Subcutaneous adipose tissue (tissue), 4 donors: Measurements from ENCODE around the gene BSPRY. TPM values are rescaled to one million over a fixed set of nuclear protein-coding genes. Genes with fewer than 3 reads are reported as not detected.

Source experiments
- total RNA-seq, 4 donors: library from RNA; depleted of rRNA; stranded (reverse); fragments of >200 nt; gene quantifications; one replicate each; pipeline ENCODE4 v1.1.0, GENCODE V29; 2016
- TF ChIP-seq, protein P1 (sequence below): fragments of 450-650 bp; IDR thresholded peaks from one replicate; pipeline ENCODE4 v1.5.1; 2016; ENCODE audit warnings: low read depth, mild to moderate bottlenecking, control low read depth, antibody characterized with exemption, moderate library complexity

The BSPRY gene
- total RNA-seq, 4 donors from 2014 or later: 0.66 TPM; not detected in 3

DNA sequence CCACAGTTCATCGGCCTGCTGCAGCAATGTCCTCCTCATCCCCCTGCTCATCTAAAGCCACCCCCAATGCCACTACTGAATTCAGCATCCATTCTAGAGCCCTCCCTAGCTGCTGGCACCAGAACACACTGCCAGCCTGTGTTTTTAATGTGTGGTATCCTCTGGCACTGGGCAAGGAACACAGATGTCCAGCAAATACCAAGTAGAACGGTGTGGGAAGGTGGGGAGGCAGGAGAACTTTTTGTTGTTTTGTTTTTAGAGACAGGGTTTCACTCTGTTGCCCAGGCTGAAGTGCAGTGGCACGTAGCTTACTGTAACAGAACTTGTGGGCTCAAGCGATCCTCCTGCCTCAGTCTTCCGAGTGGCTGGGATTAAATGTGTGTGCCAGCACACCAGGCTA lies 22.7 kb downstream of the BSPRY start:
- TF ChIP-seq, protein P1, sequence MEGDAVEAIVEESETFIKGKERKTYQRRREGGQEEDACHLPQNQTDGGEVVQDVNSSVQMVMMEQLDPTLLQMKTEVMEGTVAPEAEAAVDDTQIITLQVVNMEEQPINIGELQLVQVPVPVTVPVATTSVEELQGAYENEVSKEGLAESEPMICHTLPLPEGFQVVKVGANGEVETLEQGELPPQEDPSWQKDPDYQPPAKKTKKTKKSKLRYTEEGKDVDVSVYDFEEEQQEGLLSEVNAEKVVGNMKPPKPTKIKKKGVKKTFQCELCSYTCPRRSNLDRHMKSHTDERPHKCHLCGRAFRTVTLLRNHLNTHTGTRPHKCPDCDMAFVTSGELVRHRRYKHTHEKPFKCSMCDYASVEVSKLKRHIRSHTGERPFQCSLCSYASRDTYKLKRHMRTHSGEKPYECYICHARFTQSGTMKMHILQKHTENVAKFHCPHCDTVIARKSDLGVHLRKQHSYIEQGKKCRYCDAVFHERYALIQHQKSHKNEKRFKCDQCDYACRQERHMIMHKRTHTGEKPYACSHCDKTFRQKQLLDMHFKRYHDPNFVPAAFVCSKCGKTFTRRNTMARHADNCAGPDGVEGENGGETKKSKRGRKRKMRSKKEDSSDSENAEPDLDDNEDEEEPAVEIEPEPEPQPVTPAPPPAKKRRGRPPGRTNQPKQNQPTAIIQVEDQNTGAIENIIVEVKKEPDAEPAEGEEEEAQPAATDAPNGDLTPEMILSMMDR: no peak

DNA sequence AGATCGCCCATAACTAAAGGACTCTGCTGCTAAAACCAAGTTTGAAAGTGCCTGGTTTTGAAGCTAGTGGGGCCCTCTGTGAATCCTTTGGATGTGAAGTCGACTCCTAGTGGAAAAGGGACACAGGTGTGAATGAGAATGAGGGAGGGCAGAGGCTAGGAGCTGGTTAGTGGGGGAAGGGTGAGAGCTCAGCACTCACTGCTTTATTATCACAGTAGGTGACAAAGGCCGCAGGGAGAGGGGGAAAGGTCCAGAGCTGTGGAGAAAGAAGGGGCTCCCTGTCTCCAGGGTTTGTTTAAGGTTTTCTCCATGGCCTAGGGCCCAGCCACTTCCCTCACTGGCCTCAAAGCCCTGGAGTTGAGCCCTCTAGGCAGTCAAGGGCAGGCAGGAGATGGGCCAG lies 23.9 kb downstream of the BSPRY start:
- TF ChIP-seq, protein P1: no peak

DNA sequence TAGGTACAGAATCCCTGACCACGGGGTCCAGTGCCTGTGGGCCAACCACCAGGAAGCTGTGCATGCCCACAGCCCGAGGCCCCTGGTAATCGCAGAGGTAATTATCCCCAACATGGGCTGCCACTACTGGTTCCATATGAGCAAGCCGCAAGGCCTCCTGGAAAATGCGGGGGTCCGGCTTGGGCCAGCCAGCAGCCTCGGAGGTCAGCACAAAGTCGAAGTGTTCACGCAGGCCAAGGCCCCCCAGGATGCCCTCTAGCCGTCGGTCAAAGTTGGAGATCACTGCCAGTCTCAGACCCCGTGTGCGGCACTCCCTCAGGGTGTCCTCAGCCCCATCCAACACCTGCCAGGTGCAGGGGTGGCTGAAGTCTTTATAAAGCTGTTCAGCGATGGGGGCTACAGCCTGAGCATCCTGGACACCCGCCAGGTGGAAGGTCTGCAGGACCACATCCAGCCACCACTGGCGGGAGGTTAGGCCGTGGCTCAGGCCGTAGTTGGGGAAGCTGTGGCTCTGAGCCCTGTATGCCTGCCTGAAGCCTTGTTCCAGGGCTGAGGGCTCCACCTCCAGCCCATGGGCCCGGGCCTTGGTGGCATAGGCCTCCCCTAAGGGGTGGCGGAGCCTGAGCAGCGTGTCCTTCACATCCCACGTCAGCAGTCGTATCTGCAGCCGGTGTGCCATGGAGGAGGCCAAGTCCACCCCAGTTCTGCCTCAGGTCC lies 24.5 kb downstream of the BSPRY start:
- TF ChIP-seq, protein P1: no peak

DNA sequence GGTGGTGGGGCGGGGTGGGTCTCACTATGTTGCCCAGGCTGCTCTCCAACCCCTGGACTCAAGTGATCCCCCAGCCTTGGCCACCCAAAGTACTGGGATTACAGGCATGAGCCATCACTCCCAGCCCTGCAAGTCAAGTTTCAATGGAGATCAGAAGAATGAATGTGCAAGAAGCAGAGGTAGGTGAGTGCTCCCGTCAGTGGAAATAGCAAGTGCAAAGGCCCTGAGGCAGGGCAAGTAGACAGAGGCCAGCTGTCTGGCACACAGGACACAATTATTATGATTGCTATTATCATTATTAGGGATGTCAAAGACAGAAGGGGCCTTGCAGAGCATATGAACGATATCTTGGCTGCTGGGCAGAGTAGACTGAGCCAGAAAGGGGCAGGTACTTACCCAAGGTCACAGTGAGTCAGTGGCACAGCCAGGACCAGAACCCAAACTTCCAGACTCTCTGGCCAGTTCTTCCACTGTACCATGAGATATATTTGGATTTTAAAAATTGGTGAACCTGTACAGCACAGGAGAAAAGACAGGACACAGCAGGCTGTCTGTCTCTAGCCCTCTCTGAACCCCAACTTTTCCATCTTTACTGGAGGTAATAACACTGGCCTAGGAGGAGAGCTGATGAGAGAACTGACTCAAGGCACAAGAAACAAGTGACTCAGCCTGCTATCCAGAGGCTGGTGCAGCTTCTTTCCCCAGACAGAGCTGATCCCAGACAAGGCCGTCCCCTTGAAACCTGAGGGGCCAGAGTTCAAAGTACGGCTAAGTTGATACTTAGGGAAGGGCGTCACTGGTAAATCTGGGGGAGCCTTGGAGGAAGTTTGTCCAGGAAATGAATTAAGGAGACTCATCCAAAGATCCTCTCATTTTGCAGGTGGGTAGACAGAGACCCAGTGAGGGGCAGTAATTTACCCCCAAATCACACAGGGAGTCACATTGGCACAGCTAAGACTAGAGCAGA lies 26.0 kb downstream of the BSPRY start:
- TF ChIP-seq, protein P1: no peak

DNA sequence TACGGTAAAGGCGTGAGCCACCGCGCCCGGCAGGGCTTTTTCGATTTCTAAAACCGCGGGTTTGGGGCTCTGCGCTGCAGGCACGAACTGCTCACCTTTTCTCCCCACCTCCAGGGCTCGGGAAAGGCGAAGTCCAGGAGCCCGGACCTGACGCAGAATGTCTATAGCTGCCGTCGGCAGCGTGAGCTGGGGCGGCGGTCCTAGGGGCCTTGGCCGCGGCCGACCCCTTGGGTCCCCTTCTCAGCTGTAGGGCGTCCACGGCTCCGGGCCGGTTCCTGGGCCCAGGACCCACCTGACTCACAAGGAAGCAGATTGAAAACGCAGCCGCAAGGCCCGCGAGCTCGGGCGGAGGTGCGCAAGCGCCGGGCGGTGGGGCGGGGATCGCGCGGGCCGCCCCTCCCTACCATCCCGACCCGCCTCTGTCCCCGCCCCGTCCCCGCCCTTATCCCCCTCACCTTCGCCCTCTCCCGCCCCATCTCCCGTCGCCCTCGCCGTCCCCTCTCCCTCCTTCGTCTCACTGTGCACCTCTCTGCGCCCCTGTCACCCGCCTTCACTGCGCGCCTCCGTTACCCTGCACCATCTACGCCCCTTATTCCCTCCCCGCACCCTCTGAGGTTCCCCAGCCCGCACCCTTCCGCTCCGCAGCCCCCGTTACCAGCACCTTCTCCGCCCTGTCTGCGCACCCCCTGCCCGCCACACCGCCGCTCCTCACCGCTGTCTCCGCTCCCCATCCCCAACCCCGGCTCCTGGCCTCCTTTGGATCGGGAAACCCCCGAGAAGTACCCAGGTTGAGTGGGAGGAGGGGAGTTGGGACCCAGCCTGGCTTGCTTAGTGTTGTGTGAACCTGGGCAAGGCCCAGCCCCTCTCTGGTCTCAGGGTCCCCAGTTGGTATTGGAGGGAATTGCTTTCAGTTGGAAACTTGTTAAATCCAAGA lies 27.6 kb downstream of the BSPRY start, which contains the start of gene HDHD3:
HDHD3 (minus strand) TSS at position 353 of the 934 bp plus-strand sequence. CDS start 2,632 bp downstream, outside the sequence.
- TF ChIP-seq, protein P1: no peak

DNA sequence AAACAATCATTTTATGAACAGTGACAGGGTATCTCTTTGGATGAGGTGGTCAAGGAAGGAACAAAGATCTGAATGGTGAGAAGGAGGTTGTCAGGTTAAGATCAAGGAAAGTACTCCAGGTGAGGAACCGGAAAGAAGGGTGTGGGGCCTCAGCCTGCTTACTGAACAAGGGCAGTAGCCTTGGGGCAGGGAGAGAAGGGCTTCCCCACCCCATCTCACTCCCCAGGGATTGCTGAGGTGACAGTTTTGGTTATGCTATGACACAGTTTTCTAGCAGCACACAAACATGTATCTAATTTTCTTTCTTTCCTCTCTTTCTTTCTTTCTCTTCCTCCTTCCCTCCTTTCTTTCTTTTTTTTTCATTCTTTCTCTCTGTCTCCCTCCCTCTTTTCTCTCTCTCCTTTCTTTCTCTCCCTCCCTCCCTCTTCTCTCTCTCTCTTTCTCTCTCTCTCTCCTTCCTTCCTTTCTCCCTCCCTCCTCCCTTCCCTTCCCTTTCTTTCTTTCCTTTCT lies 31.6 kb downstream of the BSPRY start:
- TF ChIP-seq, protein P1: no peak
